Fibroblast of mammary gland (primary cell): ENCODE measurements around the gene DCAF17.

Experiments
- DNase-seq: peaks from one replicate; pipeline ENCODE4 v3.0.0-alpha.2; 2010; ENCODE audit warnings: low read depth
- H3K4me3 ChIP-seq: 2 replicates; pipeline ENCODE4 v1.5.1; 2011; ENCODE audit warnings: low read depth, mild to moderate bottlenecking, low read length, moderate library complexity; ENCODE audit not compliant: control insufficient read depth
- TF ChIP-seq, protein P1 (sequence below): conservative IDR thresholded peaks from 2 replicates; pipeline ENCODE4 v1.5.1; 2011; ENCODE audit warnings: low read depth, low read length, inconsistent platforms; ENCODE audit not compliant: control insufficient read depth, insufficient read depth

The DCAF17 gene

DNA sequence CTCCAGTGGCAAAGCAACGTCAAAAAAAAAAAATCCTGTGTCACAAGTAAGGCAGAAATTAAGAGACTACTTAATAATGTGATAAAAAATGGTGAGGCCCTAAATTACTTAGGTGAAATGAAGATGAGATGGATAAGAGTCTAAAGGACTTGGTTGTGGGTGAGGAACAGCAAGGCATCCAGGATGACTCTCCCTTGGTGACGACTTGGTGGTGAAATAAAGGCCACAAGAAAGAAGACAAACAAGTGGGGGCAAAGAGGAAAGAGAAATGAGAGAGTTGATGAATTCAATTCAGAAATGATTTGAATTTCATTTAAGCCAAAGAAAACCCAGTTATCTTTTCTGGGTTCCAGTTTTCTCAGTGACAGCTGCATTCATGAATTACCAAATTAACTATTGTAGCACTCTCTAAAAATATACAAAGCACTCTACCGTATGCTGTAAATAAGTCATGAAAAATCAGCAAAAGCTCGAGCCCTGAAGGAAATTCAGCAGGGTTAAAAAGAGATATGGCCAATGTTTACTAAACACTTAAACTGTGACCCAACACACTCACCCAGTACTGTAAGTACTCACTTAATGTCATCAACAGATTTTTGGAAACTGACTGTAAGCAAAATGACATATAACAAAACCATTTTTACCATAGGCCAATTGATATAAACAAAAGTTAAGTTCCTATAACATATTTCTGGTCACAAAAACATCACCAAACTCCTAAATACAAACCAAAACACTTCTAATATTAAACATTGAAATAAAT lies 1.6 kb upstream of the DCAF17 start:
- H3K4me3 ChIP-seq = peak overlapping the region; percentile 92
- TF ChIP-seq, protein P1, sequence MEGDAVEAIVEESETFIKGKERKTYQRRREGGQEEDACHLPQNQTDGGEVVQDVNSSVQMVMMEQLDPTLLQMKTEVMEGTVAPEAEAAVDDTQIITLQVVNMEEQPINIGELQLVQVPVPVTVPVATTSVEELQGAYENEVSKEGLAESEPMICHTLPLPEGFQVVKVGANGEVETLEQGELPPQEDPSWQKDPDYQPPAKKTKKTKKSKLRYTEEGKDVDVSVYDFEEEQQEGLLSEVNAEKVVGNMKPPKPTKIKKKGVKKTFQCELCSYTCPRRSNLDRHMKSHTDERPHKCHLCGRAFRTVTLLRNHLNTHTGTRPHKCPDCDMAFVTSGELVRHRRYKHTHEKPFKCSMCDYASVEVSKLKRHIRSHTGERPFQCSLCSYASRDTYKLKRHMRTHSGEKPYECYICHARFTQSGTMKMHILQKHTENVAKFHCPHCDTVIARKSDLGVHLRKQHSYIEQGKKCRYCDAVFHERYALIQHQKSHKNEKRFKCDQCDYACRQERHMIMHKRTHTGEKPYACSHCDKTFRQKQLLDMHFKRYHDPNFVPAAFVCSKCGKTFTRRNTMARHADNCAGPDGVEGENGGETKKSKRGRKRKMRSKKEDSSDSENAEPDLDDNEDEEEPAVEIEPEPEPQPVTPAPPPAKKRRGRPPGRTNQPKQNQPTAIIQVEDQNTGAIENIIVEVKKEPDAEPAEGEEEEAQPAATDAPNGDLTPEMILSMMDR = no peak

DNA sequence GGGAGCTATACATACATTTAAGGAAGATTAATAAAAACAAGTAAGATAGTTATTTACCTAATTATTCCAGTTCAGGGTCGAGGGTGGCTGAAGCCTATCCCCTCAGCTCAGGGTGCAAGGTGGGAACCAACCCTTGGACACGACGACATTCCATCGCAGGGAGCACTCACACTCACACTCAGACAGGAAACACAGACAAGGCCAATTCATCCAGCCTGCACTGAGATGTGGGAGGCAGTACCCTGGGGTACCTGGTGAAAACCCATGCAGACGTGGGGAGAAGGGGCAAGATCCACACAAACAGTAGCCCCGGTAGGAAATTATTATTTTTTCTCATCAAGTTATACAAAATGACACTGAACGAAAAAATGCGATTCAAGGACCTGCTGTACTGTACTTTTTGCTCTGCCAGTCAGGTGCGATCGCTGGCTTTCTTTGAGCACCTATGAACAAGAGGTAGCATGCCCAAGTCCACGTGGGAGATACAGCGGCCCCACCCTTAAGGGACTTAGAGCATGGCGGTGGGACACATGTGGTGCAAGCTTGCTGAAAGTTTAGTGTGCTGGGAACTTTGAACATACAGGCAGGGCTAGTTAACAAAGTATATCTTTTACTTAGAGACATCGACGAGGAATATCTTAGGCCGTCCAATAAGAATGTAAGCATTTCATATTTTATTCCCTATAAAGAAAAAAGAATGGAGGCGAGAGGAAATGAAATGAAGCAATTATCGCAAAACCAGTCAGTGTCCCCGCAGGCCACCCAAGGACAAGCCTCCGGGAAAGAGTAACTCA lies 860 bp upstream of the DCAF17 start:
- peak; percentile 50 for DNase-seq
- TF ChIP-seq, protein P1 = no peak
- H3K4me3 ChIP-seq = peak overlapping the region; percentile 92

More for the DNA sequence above, 1.6 kb upstream of the DCAF17 start:
- DNase-seq = no peak

DNA sequence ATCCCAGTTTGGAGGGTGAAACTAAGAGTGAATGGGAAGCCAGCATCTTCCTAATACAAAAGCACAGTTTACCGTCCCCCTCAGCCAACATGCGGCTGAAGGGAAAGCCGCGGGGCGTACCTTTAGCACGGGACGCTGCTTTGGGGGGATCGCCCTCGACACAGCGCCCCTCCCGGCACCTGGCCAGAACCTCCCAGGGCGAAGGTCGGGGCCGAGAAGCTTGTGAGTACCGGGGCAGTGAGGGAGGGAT lies 338 bp upstream of the DCAF17 start, which contains the start of gene METTL8:
METTL8 (minus strand) TSS at position 228 of the 250 bp plus-strand sequence. CDS start 41,805 bp downstream, outside the sequence.
- TF ChIP-seq, protein P1 = no peak
- DNase-seq = no peak
- peak within 1 kb of the TSS; percentile 92 for H3K4me3 ChIP-seq

DNA sequence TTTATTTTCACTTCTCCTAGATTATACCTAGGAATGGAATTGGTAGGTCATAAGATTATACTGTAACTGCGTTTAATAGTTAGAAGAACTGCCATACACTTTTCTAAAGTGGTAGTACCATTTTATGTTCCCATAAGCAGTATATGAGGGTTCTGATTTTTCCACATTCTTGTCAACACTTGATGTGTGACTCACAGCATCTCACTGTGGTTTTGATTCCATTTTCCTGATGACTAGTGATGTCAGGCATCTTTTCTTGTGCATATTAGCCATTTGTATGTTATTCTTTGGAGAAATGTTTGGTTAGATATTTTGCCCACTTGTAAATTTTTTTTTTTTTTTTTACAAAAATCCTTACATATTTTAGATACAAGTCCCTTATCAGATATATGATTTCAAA lies 2.3 kb downstream of the DCAF17 start:
- TF ChIP-seq, protein P1 = no peak
- peak; percentile 91 for DNase-seq
- H3K4me3 ChIP-seq = no peak overlapping the region

DNA sequence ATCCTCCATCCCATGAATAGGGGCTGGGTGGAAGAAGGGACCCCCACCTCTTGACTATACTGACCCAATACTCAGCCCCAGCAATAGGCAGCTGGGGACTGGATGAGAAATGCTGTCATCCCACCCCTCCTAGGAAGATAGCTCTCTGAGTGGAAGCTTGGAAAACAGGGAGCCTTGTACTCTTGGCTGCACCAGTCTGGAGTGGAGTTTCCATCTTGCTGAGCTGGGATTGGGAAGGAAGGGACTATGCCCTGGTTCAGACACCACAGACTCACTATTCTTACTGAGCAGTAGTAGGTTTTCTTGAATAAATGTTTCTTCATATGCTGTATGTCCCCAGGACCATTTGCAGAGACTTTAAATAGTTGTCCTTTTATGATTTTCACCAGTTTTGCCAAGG lies 7.4 kb downstream of the DCAF17 start:
- no peak overlapping the region for H3K4me3 ChIP-seq
- TF ChIP-seq, protein P1 = no peak
- no peak for DNase-seq

DNA sequence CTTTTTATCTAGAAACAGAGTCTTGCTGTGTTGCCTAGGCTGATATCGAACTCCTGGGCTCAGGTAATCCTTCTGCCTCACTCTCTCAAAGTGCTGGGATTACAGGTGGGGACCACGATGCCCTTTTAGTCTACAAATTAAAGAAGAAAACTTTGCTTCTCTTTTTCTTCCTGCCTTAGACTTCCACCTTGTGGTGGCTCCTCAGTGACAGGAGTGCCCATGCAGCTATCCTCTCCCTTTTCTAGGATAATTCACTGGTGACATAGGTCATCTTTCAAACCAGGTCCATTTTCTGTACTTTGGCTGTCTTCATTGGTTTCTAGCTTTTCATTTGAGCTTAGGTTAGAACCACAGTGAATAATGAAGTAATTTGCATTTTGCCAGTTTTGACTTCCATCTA lies 13.6 kb downstream of the DCAF17 start:
- DNase-seq = no peak
- TF ChIP-seq, protein P1 = no peak
- H3K4me3 ChIP-seq = no peak overlapping the region
